Upper lobe of right lung (tissue), 1 donor: ENCODE measurements around the gene OTOP3. TPM values are rescaled to one million over a fixed set of nuclear protein-coding genes. Genes with fewer than 3 reads are reported as not detected.
"Not testable (repeated sequence)": the region's sequence is repeated elsewhere in the genome, so short reads cannot be mapped to it uniquely, and the experiment has no call there.

Experiments used
- ATAC-seq: fragments of 200-7000 bp; cut with Tn5 transposase; one replicate; pipeline ENCODE4 v1.9.1; 2020; ENCODE audit warnings: mild to moderate bottlenecking, moderate library complexity
- DNase-seq: peaks from one replicate; pipeline ENCODE4 v3.0.0-alpha.2; 2020
- H3K27ac ChIP-seq: fragments of 200-600 bp; one replicate; pipeline ENCODE4 v1.8.0; 2022
- H3K27me3 ChIP-seq: fragments of 200-600 bp; one replicate; pipeline ENCODE4 v1.8.0; 2022; ENCODE audit warnings: mild to moderate bottlenecking
- H3K36me3 ChIP-seq: fragments of 200-600 bp; one replicate; pipeline ENCODE4 v1.8.0; 2022
- H3K4me1 ChIP-seq: fragments of 200-600 bp; one replicate; pipeline ENCODE4 v1.8.0; 2022
- H3K4me3 ChIP-seq: fragments of 200-600 bp; one replicate; pipeline ENCODE4 v1.8.0; 2022; ENCODE audit warnings: mild to moderate bottlenecking
- H3K9me3 ChIP-seq: fragments of 200-600 bp; one replicate; pipeline ENCODE4 v1.8.0; 2022
- intact Hi-C: fragments of 100-400 bp; cut with DNase I; formaldehyde crosslinking; loops from one replicate; pipeline ENCODE4 v1.11.0; 2022
- total RNA-seq: library from RNA; stranded (reverse); fragmentation: NEBNext Ultra II Directional; extraction: Animal tissue kit (Norgen Biotek cat#: 25700); gene quantifications from one replicate; pipeline ENCODE4 v1.2.1, GENCODE V29; 2021
- TF ChIP-seq, protein P1 (sequence below): fragments of 200-600 bp; IDR thresholded peaks from one replicate; pipeline ENCODE4 v1.8.0; 2022; ENCODE audit warnings: antibody characterized with exemption
- donor health status: DM: no; HTN: yes; CAD: no; lungs with severe emphysema.

OTOP3 gene
- total RNA-seq, 1 donor from 2014 or later, result not detected

DNA sequence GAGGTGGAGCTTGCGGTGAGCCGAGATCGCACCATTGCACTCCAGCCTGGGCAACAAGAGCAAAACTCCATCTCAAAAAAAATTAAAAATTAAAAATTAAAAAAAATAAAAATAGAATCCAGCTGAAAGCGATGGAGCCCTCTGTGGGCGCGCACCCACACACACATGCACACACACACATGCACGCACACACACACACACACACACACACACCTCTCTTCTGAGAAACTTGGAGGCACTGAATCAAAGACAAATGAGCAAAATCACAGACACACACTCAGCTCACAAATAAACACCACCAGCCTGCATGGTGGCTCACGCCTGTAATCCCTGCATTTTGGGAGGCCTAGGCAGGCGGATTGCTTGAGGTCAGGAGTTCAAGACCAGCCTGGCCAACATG, 32.7 kb upstream of the OTOP3 start:
- intact Hi-C loops, result no loop called here
- ATAC-seq, result no peak
- Histone ChIP-seq H3K4me3 (no peak overlapping the region), H3K27me3 (peaks cover 21% of the 10 kb centered on the region), H3K36me3 (no peaks in the 10 kb centered on the region), H3K9me3 (no peaks in the 10 kb centered on the region), H3K4me1 (no peaks in the 10 kb centered on the region), H3K27ac (no peak overlapping the region)
- no peak for DNase-seq
- TF ChIP-seq, protein P1, sequence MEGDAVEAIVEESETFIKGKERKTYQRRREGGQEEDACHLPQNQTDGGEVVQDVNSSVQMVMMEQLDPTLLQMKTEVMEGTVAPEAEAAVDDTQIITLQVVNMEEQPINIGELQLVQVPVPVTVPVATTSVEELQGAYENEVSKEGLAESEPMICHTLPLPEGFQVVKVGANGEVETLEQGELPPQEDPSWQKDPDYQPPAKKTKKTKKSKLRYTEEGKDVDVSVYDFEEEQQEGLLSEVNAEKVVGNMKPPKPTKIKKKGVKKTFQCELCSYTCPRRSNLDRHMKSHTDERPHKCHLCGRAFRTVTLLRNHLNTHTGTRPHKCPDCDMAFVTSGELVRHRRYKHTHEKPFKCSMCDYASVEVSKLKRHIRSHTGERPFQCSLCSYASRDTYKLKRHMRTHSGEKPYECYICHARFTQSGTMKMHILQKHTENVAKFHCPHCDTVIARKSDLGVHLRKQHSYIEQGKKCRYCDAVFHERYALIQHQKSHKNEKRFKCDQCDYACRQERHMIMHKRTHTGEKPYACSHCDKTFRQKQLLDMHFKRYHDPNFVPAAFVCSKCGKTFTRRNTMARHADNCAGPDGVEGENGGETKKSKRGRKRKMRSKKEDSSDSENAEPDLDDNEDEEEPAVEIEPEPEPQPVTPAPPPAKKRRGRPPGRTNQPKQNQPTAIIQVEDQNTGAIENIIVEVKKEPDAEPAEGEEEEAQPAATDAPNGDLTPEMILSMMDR, result no peak

- no peaks in the 10 kb centered on the region for H3K9me3 ChIP-seq
- no peaks in the 10 kb centered on the region for H3K36me3 ChIP-seq
- H3K27me3 ChIP-seq, result peaks cover 21% of the 10 kb centered on the region
- no peak for ATAC-seq
- H3K4me1 ChIP-seq, result no peaks in the 10 kb centered on the region
- TF ChIP-seq, protein P1, result no peak
- H3K4me3 ChIP-seq, result no peak overlapping the region
- no peak for DNase-seq
- H3K27ac ChIP-seq, result no peak overlapping the region
- intact Hi-C loops, result no loop called here
Measured at GRCh38 chr17:74903671-74904070, 32.0 kb upstream of the OTOP3 start.

DNA sequence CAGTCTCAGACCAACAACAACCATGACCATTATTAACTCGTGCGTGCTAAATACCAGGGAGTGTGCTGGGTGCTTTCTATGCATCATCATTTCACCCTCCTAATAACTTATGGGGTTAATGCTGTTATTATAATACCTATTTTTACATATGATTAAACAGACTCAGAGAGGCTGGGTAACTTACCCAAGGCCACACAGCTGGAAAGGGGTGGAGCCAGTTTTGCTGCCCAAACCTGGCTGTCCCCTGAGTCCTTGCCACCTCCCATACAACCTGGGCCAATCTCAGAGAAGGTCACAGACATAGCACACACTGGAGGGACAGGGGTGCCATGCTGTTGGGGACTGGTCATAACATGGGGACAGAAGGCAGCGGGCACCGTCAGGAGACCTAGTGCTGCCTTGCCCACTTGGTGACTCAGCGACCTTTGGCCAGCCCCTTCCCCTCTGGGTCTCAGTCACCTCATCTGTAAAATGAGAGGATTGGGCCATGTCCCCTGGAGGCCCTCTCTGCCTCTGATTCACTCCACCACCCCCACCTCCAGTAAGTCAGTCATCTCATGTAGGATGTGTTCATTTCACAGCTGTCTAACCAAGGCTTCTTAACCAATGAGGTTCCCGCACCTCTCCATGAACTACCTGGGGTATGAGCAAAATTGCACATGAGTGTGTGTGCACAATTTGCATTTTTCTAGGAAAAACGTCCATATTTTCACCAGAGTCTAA, 30.9 kb upstream of the OTOP3 start:
- intact Hi-C loops, result no loop called here

GRCh38 chr17:74906214-74906793, 29.4 kb upstream of the OTOP3 start:
- H3K27me3 ChIP-seq, result peaks cover 16% of the 10 kb centered on the region
- ATAC-seq, intact Hi-C loops, H3K4me3 ChIP-seq, H3K36me3 ChIP-seq, H3K9me3 ChIP-seq, H3K4me1 ChIP-seq, H3K27ac ChIP-seq, DNase-seq: not testable (repeated sequence)

More for the DNA sequence above, 30.9 kb upstream of the OTOP3 start:
- TF ChIP-seq, protein P1, result no peak
- Histone ChIP-seq H3K27ac (no peak overlapping the region), H3K36me3 (no peaks in the 10 kb centered on the region), H3K27me3 (peaks cover 21% of the 10 kb centered on the region), H3K9me3 (no peaks in the 10 kb centered on the region), H3K4me1 (no peaks in the 10 kb centered on the region), H3K4me3 (no peak overlapping the region)
- ATAC-seq (peak; percentile 28), DNase-seq (no peak)

GRCh38 chr17:74907012-74907411, 28.7 kb upstream of the OTOP3 start:
- no peaks in the 10 kb centered on the region for H3K4me1 ChIP-seq

GRCh38 chr17:74909097-74909496, 26.6 kb upstream of the OTOP3 start:
- H3K27me3 ChIP-seq, H3K36me3 ChIP-seq, H3K27ac ChIP-seq, intact Hi-C loops, DNase-seq, H3K9me3 ChIP-seq, H3K4me3 ChIP-seq, H3K4me1 ChIP-seq, ATAC-seq: not testable (repeated sequence)

More at GRCh38 chr17:74907012-74907411, 28.7 kb upstream of the OTOP3 start:
- ATAC-seq, result no peak
- Histone ChIP-seq H3K4me3 (no peak overlapping the region), H3K9me3 (no peaks in the 10 kb centered on the region), H3K27ac (no peak overlapping the region), H3K36me3 (no peaks in the 10 kb centered on the region), H3K27me3 (peaks cover 9% of the 10 kb centered on the region)
- TF ChIP-seq, protein P1, result no peak
- DNase-seq, result no peak
- intact Hi-C loops, result no loop called here

DNA sequence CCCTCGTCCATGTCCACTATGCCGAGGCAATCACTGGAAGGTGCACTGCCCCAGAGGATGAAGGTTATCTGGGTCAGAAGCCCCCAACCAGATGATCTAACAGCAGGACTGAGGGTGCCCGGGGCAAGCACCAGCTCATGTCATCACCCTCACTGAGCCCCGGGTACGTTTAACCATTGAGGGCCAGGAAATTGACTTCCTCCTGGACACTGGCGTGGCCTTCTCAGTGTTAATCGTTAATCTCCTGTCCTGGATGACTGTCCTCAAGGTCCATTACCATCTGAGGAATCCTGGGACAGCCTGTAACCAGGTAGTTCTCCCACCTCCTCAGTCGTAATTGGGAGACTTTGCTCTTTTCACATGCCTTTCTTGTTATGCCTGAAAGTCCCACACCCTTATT, 24.3 kb upstream of the OTOP3 start:
- ATAC-seq, H3K36me3 ChIP-seq, H3K4me1 ChIP-seq, intact Hi-C loops, DNase-seq, H3K9me3 ChIP-seq, H3K4me3 ChIP-seq, H3K27ac ChIP-seq, H3K27me3 ChIP-seq: not testable (repeated sequence)
